Activated CD8-positive, alpha-beta memory T cell treated with anti-CD3 and anti-CD28 coated beads for 36 hours (primary cell): Measurements from ENCODE around the gene CNPY4. TPM values are rescaled to one million over a fixed set of nuclear protein-coding genes. Genes with fewer than 3 reads are reported as not detected.

Experiments
- CTCF ChIA-PET: fragments of 350-600 bp; sonication (Branson Sonifier 250); formaldehyde crosslinking; loops from one replicate; lab custom pipeline; 2021; ENCODE audit warnings: antibody characterized with exemption; lab: Charles Lee
- POLR2A ChIA-PET: fragments of 350-600 bp; sonication (Branson Sonifier 250); formaldehyde crosslinking; loops from one replicate; lab custom pipeline; 2021; ENCODE audit warnings: antibody characterized with exemption; lab: Charles Lee
- total RNA-seq, 2 experiments: library from RNA; stranded (reverse); gene quantifications; one replicate each; pipeline ENCODE4 v1.2.3, GENCODE V29; 2021

Gene CNPY4
- total RNA-seq, 2 experiments from 2014 or later: 13.2 to 14.5 TPM

- POLR2A ChIA-PET: interaction anchor here (1.3 kb wide), 1 partner anchor 9 kb away, joined by 4 read pairs; the partner anchor contains the start of genes GPC2 and STAG3
Observed at GRCh38 chr7:100167912-100168323, 48.5 kb downstream of the CNPY4 start.

GRCh38 chr7:100169147-100169850, 49.9 kb downstream of the CNPY4 start:
- POLR2A ChIA-PET: interaction anchor here (1.3 kb wide), 1 partner anchor 8 kb away, joined by 4 read pairs; the partner anchor contains the start of genes GPC2 and STAG3
- CTCF ChIA-PET: no interaction called here

More at GRCh38 chr7:100167912-100168323, 48.5 kb downstream of the CNPY4 start:
- CTCF ChIA-PET: interaction anchor here (1.0 to 1.8 kb wide), 2 partner anchors 9 to 10 kb away, joined by 4 to 5 read pairs; partner anchors contain the start of genes GPC2, STAG3 and TRAPPC14

- ChIA-PET CTCF (no interaction called here), POLR2A (interaction anchor here (0.6 kb wide), 1 partner anchor 30 kb away, joined by 4 read pairs; no protein-coding TSS in a partner anchor)
Observed at GRCh38 chr7:100170101-100170897, 50.9 kb downstream of the CNPY4 start.

- POLR2A ChIA-PET: interaction anchor here (0.5 kb wide), 1 partner anchor 194 kb away, joined by 6 read pairs; no protein-coding TSS in a partner anchor
- CTCF ChIA-PET: interaction anchor here (0.6 to 1.0 kb wide), 2 partner anchors 50 to 208 kb away, joined by 3 to 4 read pairs; no protein-coding TSS in a partner anchor
Observed at GRCh38 chr7:100171087-100171681, 51.8 kb downstream of the CNPY4 start.

GRCh38 chr7:100171840-100172239, 52.4 kb downstream of the CNPY4 start:
- POLR2A ChIA-PET: no interaction called here
- CTCF ChIA-PET: interaction anchor here (1.0 kb wide), 1 partner anchor 49 kb away, joined by 4 read pairs; no protein-coding TSS in a partner anchor

GRCh38 chr7:100173806-100174495, 54.5 kb downstream of the CNPY4 start:
- POLR2A ChIA-PET: no interaction called here
- CTCF ChIA-PET: no interaction called here

GRCh38 chr7:100174582-100174981, 55.1 kb downstream of the CNPY4 start:
- CTCF ChIA-PET: no interaction called here
- POLR2A ChIA-PET: no interaction called here

Other genes with a start within 250 kb of the CNPY4 start
- not detected for gene OR2AE1, start 242.6 kb upstream of the CNPY4 start, total RNA-seq
- 10 to 100 TPM; 24.7 to 25.5 TPM for gene TRIM4, start 200.1 kb upstream of the CNPY4 start, total RNA-seq
- gene GJC3, start 190.0 kb upstream of the CNPY4 start, total RNA-seq: under 1 TPM; 0.32 to 0.59 TPM
- not detected for gene AZGP1, start 143.6 kb upstream of the CNPY4 start, total RNA-seq
- gene ZKSCAN1, start 104.0 kb upstream of the CNPY4 start, total RNA-seq: 10 to 100 TPM; 40.4 to 44.6 TPM
- 1 to 10 TPM; 9.6 to 9.9 TPM for gene ZSCAN21, start 69.9 kb upstream of the CNPY4 start, total RNA-seq
- 10 to 100 TPM; 25.3 to 27.4 TPM for gene ZNF3, start 37.9 kb upstream of the CNPY4 start, total RNA-seq
- 100 to 1,000 TPM; 107 to 111 TPM for gene COPS6, start 30.7 kb upstream of the CNPY4 start, total RNA-seq
- gene MCM7, start 18.2 kb upstream of the CNPY4 start, total RNA-seq: 100 to 1,000 TPM; 437 to 447 TPM
- gene AP4M1, start 18.0 kb upstream of the CNPY4 start, total RNA-seq: 10 to 100 TPM; 15.3 to 15.6 TPM
- gene TAF6, start 276 bp upstream of the CNPY4 start, total RNA-seq: 10 to 100 TPM; 70.2 to 75.6 TPM
- gene MBLAC1, start 7.3 kb downstream of the CNPY4 start, total RNA-seq: 1 to 10 TPM; 3.7 to 4.2 TPM
- 100 to 1,000 TPM; 117 to 120 TPM for gene LAMTOR4, start 29.3 kb downstream of the CNPY4 start, total RNA-seq
- gene TRAPPC14, start 39.1 kb downstream of the CNPY4 start, total RNA-seq: 10 to 100 TPM; 26.6 to 26.7 TPM
- under 1 TPM; 0.48 to 0.71 TPM for gene GAL3ST4, start 49.0 kb downstream of the CNPY4 start, total RNA-seq
- gene GPC2, start 57.7 kb downstream of the CNPY4 start, total RNA-seq: 1 to 10 TPM; 2.3 to 2.8 TPM
- gene STAG3, start 58.3 kb downstream of the CNPY4 start, total RNA-seq: 1 to 10 TPM; 6.2 to 7.1 TPM
- 10 to 100 TPM; 22.4 to 23.6 TPM for gene PVRIG, start 100.3 kb downstream of the CNPY4 start, total RNA-seq
- gene SPDYE3, start 188.1 kb downstream of the CNPY4 start, total RNA-seq: not detected
- 10 to 100 TPM; 29.9 to 36.7 TPM for gene PILRB, start 238.5 kb downstream of the CNPY4 start, total RNA-seq